CD4-positive, alpha-beta T cell treated with Interleukin-1 beta for 1 hour (primary cell): Measurements from ENCODE around the gene JTB.
A peak's percentile ranks its signal among the peaks of the same experiment; 100 is the strongest.

Experiments used
- DNase-seq, 2 donors: peaks; one replicate each; pipeline ENCODE4 v3.0.0-alpha.2; 2020 to 2022

Gene JTB

GRCh38 chr1:153953859-153954365 is 23.6 kb downstream of the JTB start:
- no peak for DNase-seq

DNA sequence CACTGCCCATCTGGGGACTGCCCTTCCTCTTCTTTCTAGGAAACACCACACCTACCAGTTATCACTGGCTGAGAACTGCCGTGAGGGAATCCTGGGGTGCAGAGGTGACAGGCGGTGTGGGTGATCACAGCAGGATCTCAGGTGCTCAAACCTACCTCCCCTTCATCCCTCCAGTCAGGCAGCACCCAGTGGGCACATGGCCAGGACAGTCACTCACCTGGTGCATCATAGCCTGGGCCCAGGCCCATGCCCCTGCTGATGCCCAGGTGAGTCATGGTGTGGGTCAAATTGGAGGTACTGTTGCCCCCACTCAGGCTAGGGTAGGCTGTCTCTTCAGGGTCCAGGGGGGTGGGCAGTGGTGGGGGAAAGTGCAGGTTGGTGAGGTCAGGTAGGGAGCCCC is 25.7 kb downstream of the JTB start:
- DNase-seq = no peak

- DNase-seq = no peak
Measured at GRCh38 chr1:153951183-153951582, 26.3 kb downstream of the JTB start.

- DNase-seq = peak; percentile 80 to 83
Measured at GRCh38 chr1:153946622-153947241, 30.7 kb downstream of the JTB start, which contains the start of gene DENND4B. DENND4B (minus strand) TSS chr1:153946718; CDS start chr1:153944374, 2,344 bp downstream.

GRCh38 chr1:153945795-153946621 is 31.5 kb downstream of the JTB start:
- peak; percentile 83 to 94 for DNase-seq

GRCh38 chr1:153945131-153945794 is 32.2 kb downstream of the JTB start:
- peak; percentile 84 to 86 for DNase-seq

DNA sequence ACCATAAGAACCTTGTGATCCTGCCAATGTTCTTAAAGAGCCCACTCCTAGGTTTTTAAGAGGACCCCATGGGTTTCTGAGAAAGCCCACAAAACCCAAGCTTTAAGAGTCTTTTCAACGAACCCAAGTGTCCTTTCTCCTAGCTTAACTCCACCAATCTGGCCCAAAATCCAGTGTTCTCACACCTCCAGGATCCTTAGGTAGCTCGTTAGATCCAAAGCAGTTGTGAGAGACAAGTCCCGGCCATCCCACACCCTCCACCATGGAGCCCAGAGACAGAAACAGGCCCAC is 32.7 kb downstream of the JTB start:
- DNase-seq = no peak

DNA sequence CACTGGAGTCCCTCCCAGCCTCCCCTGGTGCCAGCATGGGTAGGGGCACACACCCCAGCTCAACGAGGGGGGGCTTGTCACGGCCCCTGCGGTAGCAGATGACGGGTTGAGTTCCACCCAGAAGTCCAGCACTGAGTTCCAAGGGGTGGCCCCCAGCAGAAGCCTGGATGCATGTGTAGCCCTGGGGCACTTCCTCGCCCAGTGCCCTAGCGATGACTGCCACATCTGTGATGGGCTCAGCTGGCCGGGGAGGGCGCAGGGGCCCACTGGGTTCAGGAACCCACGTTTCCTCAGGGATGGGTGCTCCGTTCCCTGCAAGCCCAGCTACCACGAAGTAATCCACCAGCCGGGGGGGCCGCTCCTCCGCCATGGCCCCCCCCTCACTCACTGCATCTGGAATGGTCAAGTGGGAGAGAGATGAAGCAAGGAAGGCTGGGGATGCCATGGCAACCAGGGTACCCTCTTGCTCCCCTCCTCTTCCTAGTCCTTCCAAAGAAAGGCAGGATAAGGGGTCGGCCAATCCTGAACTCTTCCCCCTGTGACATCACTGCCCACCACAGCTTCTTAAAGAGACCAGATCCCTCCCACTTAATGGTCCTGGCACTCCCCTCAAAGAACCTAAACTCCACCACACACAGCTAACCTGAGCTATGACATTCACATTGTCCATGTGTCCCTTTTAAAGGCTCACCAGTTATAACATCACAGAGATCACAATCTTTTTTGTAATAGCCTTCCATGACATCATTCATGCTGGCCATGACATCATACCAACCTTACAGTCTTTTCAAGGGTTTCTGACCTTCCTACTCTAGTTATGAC is 33.3 kb downstream of the JTB start:
- peak; percentile 30 to 46 for DNase-seq

GRCh38 chr1:153942766-153943549 is 34.5 kb downstream of the JTB start:
- no peak for DNase-seq

DNA sequence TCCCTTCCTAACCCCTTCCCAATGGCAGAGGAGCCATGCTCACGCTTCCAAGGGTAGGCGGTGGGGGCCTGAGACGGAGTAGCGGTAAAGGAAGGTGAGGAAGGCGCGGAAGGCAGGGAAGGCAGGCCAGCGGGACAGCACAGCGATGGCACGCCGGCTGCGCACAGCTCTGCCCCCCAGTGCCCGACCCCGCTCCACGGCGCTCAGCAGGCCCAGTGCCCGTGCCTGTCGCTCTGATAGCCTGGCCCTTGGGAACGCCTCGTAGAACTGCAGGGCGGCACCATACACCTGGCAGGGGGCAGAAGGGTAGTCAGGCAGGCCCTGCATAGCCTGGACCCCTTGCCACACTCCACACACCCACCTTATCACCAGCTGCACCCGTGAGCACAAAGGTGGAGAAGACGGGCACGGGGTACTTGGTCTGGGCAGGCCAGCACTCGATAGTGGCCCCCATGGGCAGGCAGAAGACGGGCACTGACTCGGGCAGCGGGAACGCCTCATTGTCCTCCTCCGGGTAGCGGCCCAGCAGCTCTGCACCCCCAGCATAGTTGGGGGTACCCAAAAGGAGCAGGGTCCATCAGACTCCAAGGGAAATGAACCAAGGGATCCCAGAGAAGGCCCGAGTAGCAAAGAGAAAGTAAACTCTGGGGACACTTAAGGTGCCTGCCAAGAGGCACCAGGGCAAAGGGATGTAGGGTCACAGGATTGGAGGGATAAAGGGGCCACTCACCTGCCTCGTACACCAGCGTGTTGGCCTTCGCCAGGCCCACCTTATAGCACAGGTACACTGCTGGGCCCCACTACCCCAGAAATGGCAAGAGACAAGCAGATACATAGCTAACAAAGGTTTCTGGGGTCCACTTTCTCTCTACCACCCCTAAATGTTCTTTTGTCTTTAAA is 35.4 kb downstream of the JTB start:
- DNase-seq = no peak

- DNase-seq = no peak
Measured at GRCh38 chr1:153940756-153941155, 36.7 kb downstream of the JTB start.

GRCh38 chr1:153939476-153939875 is 38.0 kb downstream of the JTB start:
- no peak for DNase-seq

- DNase-seq = no peak
Measured at GRCh38 chr1:153938996-153939395, 38.5 kb downstream of the JTB start.

GRCh38 chr1:153937331-153937730 is 40.1 kb downstream of the JTB start:
- no peak for DNase-seq

DNA sequence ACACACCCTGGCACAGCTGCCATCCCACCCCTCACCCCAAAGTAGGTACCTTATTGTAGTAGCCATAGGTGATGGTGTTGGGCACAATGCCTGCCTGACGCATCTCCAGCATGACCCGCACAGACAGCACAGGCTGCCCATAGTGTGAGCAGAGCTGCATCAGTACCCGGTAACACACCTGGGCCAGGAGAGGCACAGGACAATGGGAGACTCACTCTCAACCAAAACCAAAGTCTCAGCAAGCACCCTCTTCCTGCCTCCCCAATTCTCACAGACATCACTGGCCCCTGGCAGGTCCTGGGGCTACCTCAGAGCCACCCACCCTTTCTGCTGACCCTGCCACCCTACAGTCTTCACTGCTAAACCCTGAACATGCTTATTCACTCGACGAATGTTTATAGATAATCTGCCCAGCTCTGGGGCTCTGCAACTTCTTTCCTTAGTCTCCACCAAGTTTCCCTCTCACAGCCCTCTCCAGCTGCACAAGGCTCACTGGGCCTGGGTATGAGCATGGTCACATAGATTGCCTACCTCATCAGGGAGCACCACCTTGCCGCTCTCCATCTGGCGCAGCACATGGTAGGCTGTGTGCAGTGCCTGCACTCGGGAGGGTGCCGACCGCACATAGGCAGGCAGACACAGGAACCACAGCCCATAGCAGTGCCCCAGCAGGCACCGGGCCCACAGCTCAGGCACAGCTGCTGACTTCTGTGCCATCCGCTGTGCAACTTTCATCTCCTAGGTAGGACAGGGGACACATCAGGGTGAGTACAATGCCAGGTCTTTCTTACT is 41.3 kb downstream of the JTB start:
- DNase-seq = no peak

DNA sequence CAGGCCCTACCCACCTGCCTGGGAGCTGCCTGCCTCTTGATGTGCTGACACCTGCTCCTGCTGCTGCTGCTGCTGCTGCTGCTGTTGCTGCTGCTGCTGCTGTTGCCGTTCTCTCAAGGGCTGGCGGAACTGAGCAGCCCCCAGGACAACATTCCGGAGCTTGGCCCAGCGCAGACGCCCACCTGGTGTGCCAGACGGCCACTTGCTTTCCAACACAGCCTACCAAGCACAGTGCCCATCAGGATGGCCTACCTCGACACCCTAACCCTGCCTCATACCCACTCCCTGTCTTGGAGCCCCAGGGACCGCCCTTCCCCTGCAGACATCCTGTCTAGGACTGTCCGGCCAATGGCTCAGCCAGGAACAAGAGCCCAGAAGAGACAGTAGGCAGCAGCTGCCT is 42.7 kb downstream of the JTB start:
- DNase-seq = no peak

GRCh38 chr1:153933955-153934354 is 43.5 kb downstream of the JTB start:
- no peak for DNase-seq

DNA sequence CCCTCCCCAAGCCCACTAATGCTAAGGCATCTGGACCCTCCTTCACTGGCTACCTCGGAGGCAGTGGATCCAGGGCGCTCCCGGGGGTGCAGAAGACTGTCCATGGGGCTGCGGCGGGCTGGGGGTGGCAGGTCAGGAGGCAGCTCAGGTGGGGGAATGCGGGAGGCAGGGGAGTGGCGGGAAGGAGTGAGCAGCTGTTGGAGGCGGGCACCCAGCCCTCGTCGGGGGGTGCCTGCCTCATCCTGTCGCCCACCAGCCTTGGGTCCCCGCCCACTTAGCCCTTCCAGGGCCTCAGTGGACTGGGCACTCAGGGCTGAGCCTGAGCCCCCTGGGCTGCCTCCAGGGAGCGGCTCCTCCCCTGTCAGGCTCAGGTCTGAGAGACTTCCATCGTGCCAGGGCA is 44.0 kb downstream of the JTB start:
- no peak for DNase-seq

GRCh38 chr1:153932156-153933131 is 45.0 kb downstream of the JTB start:
- no peak for DNase-seq
